Measurements from ENCODE around the gene NLRP6. TPM values are rescaled to one million over a fixed set of nuclear protein-coding genes. Genes with fewer than 3 reads are reported as not detected.
"Not testable (repeated sequence)": the region's sequence is repeated elsewhere in the genome, so short reads cannot be mapped to it uniquely, and the experiment has no call there.

NLRP6 gene
- total and polyA plus RNA-seq, 2 of the 4 experiments (the other 2 are of a cell fraction), result not detected

DNA sequence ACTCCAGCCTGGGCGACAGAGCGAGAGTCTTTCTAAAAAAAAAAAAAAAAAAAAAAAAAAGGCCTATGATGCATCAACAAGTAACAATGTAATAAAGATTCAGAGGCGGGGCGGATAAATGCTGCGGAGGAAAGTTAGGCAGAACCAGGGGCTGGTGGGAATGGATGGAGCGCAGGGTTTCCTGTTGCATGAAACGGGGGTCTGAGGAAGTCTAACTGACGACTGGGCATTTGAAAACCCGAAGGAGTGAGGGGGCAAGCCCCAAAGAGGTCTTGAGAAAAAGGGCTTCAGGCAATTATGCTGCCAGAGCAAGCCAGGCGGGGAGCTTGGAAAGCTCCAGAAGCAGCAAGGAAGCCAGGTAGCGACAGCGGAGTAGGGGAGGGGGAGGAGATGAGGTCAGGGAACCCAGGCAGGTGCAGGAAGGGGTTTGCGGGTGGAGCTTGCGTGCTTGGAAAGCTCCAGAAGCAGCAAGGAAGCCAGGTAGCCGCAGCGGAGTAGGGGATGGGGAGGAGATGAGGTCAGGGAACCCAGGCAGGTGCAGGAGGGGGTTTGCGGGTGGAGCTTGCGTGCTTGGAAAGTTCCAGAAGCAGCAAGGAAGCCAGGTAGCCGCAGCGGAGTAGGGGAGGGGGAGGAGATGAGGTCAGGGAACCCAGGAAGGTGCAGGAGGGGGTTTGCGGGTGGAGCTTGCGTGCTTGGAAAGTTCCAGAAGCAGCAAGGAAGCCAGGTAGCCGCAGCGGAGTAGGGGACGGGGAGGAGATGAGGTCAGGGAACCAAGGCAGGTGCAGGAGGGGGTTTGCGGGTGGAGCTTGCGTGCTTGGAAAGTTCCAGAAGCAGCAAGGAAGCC, 9.0 kb downstream of the NLRP6 start:
- H3K18ac ChIP-seq (ENCODE audit: low read depth, low read length); H2BK5ac ChIP-seq (ENCODE audit: low read depth, low read length, poor library complexity, severe bottlenecking); H3K4me1 ChIP-seq (ENCODE audit: control insufficient read depth, insufficient read depth, low read length); H2AK9ac ChIP-seq (replicated peaks; ENCODE audit: low read depth, low read length, poor library complexity); H4K20me1 ChIP-seq (ENCODE audit: insufficient read depth, low read length); BruUV-seq (replicated peaks); dilution Hi-C loops (cut with HindIII; ENCODE audit: low sequenced_read_pairs, unreplicated experiment); H3K36me3 ChIP-seq (ENCODE audit: control insufficient read depth, insufficient read depth, low read length); H3K4me2 ChIP-seq (ENCODE audit: low read depth, low read length); H2AK5ac ChIP-seq (ENCODE audit: low read depth, low read length); H4K8ac ChIP-seq (ENCODE audit: low read depth in 2 of 2, low read length in 2 of 2); H4K5ac ChIP-seq (ENCODE audit: low read depth, low read length); CTCF ChIA-PET; H3K4ac ChIP-seq (ENCODE audit: low read depth, low read length); H3K4me3 ChIP-seq (ENCODE audit: insufficient read depth, low read depth, low read length); POLR2A ChIA-PET (ENCODE audit: unreplicated experiment); DNase-seq; intact Hi-C loops (cut with micrococcal nuclease); H2AFZ ChIP-seq (replicated peaks; ENCODE audit: low read length, poor library complexity); H2BK15ac ChIP-seq (ENCODE audit: low read depth, low read length); H3K79me1 ChIP-seq (ENCODE audit: low read depth in 1 of 2, low read length in 2 of 2); H2BK20ac ChIP-seq (ENCODE audit: low read depth, low read length); H4K91ac ChIP-seq (ENCODE audit: insufficient read depth, low read depth, low read length); ATAC-seq (ENCODE audit: low read depth); H3K56ac ChIP-seq (ENCODE audit: extremely low read depth, insufficient read depth, low read length); H3K27ac ChIP-seq (ENCODE audit: insufficient read depth, low read length); H3K14ac ChIP-seq (replicated peaks; ENCODE audit: low read depth, low read length); H3K9ac ChIP-seq (ENCODE audit: low read depth, low read length); H3K9me3 ChIP-seq (ENCODE audit: control insufficient read depth, insufficient read depth, low read length); H3K23ac ChIP-seq (ENCODE audit: low read depth, low read length); H3K9me1 ChIP-seq (ENCODE audit: insufficient read depth, low read length); H2BK120ac ChIP-seq (ENCODE audit: low read depth, low read length): not testable (repeated sequence)
- WGBS, 2 experiments (ENCODE audit: extremely low coverage in 2 of 2, insufficient read length in 1 of 2), result 90% methylated on average over 20 of the region's 27 CpGs; no CpG with 5 or more reads in 1 of the 2 experiments
- in situ Hi-C loops (cut with MboI; ENCODE audit: low sequenced_read_pairs), result loop anchor here (10.0 kb wide), 1 partner anchor 62 kb away; no protein-coding TSS in a partner anchor
- H3K27me3 ChIP-seq (ENCODE audit: control insufficient read depth, insufficient read depth, low read length), result peaks cover 31% of the 10 kb centered on the region
